ENCODE data around the gene ALDH1A1.

Gene ALDH1A1

DNA sequence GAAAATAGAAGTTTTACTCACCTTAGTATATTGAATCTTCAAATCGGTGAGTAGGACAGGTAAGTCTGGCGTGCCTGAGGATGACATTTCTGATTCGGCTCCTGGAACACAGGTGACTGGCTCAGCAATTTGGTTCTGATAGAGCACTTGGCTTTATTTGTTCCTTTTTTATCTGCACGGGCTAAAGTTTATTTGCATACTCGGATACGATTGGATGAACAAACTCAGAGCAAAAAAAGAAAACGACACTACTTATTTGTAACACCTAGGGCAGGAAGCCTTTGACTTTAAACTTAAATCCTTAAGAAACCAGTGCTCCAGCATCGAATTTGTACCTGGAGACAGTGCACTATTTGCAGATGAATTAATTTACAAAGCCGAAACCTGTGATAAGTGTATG is at the start of gene ALDH1A1:
TSS of gene ALDH1A1 (minus strand) at position 140 of the 400 bp plus-strand sequence. CDS start at position 87, 53 bp downstream.
- DNase-seq, result no peak

DNA sequence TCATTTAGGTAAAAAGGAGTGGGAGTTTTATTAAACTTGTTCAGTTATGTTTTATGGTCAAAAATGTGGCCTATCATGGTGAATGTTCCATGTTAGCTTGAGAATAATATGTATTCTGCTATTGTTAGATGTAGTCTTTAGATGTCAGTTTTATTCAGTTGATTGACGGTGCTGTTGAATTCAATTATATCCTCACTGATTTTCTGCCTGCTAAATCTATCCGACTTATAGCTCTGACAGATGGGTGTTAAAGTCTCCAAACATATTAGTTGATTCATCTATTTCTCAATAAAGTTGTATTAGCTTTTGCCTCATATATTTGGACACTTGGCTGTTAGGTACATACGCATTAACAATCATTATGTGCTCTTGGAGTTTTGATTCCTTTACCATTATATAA is 49.0 kb upstream of the ALDH1A1 start:
- no peak for DNase-seq

DNA sequence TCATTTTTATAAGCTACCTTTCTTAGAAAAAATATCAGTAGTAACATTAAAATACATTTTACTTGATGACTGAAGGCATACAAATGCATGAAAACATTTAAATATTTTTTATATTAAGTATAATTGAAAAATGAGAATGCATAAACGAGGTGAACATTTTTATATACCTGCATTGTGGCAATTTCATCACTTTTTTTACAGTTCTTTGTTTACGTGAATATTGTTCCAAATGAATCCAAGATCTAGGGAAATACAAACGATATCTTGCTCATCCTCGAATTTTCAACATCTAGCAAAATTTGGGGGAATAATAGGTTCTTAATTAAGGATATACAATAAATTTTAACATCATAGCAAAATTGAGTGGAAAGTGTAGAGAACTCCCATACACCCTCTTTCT is 45.5 kb upstream of the ALDH1A1 start:
- DNase-seq, result no peak

DNA sequence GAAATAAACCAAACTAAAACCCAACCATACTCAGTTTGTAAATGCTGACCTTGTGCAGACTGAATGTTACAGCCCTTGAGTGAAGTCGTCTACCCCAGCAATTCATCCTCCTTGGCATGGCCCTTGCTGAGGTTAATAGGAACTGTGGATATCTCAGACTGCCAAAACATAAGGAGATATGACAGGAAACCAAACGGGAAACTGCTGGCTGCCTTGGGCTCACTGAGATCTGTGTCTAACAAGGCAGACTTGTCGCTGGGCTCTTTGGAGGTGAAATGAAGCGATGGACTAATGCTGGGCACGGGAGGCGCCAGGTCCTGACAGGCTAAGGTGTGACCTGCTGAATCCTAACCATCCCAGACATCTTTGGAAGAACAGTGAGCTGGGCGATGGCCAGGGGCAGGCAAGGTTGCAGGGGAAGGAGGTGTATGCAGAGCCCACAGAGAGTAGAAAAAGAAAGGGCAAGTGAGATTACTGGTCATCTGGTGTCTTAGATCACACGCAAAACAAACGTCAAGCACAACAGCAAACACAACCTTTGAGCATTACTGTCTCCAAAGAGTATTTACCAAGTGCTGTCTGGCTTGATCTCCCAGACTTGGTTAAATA is 44.6 kb upstream of the ALDH1A1 start:
- DNase-seq, result no peak

DNA sequence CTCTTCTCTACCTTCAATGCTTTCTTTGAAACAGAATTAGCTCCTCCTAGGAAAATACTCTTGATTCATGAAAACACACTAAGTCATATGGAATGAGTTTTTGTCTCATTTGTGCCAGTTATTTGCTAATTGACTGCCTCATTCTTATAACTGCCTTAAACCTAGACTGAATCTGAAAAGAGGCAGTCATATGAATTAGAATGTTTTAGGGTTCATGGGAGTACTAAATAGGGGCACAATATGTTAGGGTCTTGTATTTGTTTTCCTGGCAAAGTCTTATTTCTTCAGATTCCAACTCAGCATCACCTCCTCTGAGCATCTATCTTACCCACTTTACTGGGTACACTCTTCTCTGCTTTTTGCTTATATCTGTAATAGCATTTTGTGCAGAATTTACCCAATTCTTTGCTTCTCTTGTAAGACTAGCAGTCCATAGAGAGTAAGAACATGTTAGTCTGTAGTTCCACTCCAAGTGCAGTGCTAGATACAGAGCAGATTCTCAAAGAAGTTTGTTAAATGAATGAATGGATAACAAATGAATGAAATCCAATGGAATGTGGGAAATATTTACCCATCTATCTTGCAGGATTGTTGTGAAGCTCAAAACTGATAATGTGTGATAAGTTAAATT is 43.9 kb upstream of the ALDH1A1 start:
- DNase-seq, result no peak

DNA sequence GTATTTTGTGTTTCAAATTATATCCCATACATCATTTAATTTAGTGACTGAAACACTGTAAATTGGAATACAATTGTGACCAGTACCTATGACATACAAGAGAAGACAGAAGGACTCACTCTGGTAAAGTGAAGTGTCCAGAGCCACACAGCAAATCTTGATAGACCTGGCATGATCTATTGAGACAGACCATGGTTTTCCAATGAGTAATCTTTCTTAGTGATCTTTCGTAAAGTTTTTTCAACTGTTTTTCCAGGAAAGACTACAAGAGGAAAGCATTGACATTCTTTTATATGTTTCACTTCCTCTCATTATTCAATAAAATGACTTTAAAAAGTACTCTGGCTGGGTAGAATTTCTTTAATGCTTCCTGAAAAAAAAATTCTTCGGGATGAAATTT is 43.3 kb upstream of the ALDH1A1 start:
- no peak for DNase-seq

DNA sequence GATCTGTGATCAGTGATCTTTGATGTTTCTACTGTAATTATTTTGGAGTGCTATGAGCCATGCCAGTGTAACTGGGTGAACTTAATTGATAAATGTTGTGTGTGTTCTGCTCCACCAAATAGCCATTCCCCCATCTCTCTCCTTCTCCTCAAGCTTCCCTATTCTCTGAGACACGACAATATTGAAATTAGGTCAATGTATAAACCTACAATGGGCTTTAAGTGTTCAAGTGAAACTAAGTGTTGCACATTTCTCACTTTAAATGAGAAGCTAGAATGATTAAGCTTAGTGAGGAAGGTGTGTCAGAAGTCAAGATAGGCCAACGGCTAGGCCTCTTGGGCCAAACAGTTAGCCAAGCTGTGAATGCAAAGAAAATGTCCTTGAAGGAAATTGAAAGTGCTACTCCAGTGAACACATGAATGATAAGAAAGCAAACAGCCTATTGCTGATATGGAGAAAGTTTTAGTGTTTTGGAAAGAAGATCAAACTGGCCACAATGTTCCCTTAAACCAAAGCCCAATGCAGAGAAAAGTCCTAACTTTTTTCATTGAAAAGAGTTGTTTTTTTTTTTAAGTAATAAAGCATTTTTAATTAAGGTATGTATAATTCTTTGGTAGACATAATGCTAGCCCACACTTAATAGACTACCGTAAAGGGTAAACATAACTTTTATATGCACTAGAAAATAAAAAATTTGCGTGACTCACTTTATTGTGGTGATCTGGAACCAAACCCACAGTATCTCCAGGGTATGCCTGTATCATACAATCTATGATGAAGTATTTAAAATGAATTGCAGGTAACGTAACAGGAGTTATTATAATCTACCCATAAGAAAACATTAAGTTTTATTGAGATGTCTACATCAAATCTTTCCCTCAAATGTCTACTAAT is 42.5 kb upstream of the ALDH1A1 start:
- no peak for DNase-seq

DNA sequence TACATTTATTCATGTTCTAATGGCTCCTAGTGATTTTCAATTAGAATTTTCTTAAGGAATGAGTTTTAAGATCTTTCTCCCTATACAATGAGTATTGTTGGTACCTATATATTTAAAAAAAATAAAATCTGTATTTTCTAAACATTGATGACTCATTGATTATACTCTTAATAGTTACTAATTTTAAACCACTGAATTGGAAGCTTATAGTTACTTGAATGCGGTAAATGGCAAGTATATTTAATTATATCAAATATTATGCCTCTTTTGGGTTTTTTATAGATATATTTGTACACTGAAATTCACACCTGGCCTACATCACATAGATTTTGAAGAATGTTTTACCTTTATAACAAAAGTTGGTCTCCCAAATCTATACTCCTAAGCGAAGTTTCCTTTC is 38.9 kb upstream of the ALDH1A1 start:
- no peak for DNase-seq

DNA sequence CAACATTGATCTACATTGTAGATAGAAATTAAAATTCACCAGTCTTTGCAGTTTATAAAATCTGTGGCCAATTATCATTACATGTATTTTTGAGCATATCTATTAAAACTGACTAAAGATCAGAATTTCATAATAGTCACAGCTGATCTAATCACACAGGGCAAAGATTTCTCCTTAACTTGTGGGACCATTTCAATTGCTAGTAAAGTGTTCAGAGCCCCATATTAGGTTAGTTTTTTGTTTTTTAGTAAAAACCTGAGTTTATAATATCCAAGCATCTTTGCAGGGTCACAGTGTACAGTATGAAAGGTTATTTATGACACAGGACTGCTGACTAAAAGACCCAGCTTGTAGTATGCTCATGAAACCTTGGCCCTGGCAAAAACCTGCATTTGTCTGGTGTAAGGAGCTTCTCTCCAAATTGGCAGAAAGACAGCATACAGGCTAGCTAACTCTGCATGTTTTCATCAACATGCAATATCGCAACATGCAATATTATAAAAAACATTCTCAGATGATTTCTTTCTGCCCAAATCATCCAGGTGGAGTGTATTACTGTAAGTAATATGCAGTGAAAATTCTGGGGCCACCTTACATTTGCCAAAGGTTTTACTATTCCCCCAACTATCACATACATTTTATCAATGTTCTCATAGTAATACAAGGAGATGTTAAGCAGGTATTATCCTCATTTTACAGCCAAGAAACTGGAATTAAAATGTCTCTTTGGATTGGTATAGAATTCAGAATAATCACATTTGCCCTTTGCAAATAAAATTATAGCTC is 37.7 kb upstream of the ALDH1A1 start:
- no peak for DNase-seq

DNA sequence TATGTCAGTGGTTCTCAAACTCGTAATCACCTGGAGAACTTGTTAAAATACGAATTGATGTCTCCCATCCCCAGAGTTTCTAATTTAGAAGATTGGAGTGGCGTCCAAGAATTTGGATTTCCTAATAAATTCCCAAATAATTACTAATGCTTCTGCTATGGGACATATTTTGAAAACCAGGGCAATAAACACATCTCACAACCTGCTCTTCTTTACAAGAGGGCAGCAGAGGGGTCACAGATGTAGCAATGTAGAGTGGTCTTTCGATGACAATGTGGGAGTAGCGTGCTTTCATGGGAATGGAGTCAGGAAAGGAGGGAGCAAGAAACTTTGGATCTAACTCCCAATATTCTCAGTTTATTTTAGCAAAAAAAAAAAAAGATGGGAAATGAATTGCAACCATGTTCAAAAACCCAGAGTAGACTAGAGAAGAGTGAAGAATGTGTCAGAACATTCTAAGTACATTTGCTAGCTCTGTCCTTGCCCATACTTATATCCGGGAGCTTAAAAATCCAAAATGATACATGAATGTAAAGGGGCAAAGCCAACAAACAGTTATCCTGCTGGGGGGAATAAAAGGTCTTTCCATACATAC is 33.8 kb upstream of the ALDH1A1 start:
- no peak for DNase-seq

DNA sequence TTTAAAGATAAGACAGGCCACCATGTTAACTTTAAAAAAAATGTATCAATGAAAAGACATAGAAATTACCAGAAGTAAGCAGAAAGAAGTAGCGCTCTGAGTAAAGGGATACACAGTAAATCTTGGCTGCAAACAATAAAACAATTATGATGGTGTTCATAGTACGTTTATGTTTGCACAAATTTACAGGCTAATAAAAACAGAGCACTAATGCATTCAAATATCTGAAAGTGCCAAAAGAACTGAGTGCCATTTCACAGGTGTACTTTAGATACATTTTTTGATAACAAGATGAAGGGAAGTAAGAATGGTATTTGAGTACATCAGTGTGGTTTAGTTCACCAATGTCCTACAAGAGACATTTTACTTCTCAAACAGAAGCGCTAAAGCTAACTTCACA is 32.9 kb upstream of the ALDH1A1 start:
- no peak for DNase-seq

DNA sequence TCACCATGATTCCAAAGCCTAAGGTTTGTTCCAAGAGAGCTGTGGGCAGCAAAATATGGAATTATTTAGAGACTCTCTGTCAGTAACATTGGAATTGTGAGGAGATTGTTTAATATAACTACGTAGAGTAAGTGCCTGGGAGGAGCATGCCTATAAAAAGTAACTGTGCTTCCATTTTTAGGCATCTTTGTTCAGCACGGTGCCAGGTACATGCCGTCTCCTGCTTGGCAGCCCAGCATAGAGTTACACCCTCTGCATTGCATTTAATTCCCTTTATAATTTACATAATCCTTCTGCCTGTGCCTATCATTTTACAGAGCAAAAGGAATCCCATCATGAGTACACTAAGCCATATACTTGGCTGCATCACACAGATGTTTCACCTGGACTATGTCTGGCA is 32.1 kb upstream of the ALDH1A1 start:
- DNase-seq, result no peak

DNA sequence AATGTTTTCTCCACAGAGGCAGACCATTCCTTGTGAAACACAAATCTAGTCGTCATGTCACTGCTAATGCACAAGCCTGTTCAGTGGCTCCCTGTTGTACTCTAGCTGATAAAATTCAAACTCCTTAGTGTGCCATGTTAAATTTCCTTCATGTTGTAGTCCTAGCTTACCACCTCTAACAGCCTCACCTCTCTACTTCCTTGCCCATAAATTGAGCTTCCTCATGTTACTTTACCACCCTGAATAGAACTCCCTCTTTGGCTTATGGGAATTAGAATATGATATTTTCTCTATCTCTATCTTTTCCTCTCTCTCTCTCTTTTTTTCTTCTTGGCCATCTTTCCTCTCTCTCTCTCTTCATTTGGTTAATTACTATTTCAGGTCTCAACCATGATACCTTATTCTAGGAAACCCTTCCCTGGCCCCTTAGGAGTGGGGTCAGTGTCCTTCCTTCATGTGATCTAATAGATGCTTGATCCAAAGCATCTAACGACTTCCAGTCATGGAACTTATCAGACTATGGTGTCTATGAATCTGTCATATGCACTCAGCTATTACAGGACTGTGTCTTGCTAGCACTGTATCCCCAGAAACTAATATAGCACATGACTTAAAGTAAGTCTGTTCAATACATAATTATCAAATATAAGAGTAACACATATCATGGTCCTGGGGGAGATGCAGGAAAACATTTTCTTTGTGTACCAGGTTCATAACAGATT is 31.5 kb upstream of the ALDH1A1 start:
- no peak for DNase-seq

DNA sequence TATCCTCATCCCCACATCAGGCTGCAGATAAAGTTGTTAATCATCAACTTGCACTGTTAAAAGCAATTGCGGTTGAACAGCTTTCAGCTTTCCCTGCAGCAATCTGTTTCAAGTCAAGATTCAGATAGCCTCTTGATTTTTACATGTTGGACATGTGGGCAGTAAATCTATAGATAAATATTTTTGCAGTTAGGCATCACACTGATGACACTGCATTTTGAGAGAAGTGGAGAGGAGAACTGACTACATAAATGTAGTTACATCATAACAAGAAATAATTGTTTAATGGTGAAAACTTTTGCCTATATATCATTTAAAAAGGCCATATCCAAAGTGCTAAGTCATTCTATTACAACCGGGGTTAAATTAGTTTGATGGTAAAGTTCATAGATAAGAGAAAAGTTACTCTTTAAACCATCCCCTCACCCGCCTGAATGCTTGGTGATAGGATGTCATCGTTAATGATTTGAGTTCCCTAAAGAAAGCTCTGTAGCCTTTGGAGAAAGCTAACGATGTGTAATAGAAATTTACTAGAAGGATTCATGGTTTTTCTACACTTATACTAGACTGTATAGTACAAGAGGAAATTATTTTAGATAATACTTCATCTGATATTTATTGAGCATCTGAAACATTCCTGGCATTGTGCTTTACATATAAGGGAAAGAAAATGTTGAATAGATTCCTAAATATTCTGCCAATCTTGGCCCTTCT is 30.8 kb upstream of the ALDH1A1 start:
- no peak for DNase-seq

DNA sequence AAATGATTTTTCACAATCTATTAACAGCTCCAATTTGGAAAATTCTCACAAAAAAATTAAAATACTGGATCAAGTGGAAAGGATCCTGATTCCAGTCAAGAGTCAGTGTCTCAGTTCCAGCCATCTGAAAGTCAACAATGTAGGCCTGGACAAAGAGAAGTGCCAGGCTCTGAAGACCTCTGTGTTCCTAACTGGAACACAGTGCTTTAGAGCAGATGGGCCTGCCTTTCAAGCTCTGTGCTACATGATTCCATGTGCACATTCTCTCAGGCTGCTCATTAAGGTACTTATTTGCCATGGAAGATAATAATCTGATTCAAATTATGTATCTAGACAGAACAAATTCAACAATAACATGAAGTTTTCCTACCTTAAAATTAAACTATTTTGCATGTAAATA is 30.2 kb upstream of the ALDH1A1 start:
- DNase-seq, result no peak

DNA sequence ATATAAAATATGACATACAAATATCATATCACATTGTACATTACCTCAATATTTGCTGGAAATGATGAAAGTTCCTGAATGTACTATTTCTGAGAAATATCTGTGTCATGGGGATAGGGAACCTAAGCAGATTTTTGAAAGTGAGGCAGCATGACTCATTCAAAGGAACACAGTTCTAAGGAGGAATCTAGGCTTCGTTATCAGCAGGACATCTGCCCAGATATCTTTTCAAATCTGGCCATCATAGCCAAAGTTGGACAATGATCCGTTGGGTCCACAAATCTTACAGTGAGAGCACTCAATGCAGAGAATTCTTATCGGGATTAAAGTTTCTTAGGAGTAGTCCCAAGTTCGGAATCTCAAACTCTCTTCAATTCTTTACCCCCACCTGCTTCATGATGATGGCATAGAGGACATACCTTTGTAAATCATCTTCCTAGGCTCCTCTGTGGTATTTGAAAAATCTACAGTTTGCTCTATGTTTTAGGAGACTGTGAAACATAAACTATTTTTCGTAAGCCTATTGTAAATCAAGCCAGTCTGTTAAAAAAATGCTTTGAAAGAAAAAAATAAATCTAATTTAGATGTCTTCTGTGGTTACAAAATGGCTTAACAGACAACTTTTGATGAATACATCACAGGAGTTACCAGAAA is 29.4 kb upstream of the ALDH1A1 start:
- DNase-seq, result no peak

DNA sequence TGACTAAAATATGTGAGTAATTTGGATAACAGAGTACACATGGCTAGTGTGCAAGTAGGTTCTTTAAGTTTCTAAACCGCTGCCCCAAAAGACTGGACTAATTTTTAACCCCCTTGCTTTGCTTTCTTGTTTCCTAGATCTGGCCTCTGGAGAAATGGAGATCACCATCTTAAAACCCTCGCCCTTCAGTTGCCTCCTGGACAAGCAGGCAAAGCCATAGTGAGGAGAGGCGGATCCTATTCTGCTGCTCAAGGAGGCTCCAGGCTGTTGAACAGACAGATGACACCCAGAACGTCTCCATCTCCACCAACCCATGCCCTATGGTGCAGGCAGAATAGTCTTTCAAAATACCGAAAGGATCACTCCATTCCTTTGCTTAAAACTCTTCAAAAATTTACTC is 28.6 kb upstream of the ALDH1A1 start:
- DNase-seq, result no peak

DNA sequence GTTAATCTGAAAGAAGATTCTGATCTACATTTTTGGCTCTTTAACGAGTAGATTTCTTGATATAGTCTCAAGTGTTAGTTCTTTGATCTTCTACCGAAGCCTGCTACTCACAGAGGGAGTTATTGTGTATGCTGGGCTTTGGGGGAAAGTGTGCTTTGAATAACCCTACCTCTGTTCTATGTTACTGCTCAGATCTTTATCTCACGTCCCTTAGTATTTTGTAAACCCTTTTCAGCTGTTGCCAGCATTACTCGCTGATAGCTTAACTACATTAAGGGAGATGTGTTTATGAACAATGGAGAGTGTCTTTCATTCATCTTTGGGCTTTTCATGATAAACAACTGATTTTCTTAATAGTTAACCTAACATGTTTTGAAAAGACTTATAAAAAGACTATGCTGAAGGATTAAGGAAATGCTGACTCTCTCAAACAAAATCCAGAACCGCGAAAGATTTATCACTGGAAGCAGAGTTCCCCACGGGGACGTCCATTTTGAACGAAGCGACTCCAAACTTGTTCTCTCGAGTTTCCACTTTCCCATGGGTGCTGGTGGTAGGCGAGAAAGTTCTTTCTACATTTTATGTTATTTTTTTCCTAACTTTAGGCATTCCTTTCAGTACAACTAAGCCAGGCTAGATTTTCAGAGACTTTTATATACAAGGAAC is 27.9 kb upstream of the ALDH1A1 start:
- no peak for DNase-seq

DNA sequence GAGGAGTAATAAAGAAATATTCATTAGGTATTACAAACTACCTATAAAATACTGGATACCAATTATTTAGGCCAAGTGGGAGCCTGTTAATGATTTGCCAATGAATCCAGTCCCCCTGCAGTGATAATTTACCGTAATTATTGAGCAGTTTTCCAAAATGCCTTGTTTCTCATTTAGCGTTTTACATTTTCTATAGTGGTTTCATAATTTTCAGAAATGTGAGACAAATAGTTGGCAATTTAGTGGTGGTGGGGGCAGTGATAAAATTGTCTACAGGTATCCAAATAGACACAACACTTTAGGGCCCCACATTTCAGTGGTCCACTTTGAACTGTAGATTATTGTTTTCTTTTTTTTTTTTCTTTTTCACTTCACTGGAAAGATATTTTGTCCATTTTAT is 27.3 kb upstream of the ALDH1A1 start:
- DNase-seq, result no peak

DNA sequence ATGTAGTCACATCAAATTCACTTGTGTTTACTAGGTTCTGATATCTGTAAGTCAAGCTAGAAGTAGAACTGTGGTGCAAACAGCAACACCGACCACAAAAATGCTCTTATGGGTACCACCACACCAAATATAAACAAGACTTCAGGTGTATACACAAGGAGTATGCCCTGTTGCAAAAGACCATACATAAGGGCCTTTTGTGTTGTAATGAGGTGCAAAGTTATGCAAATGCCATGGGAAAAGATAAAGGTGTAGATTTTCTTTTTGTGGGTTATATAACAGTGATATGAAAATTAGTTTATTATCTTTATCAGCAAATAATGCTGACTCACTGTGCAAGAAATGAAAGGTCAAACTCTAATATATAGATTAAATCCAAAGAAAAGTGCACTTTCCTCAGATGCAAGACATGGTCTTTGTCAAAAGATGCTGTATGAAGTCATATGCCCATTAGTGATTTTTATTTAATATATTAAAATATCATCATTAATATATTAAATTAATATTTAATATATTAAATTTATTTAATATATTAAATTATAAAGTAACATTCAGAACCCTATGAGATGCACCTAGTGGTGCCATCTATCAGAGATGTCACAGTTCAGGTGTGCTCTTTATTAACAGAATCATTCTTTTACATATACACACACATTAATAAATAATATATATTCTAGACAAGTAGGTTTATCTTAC is 26.7 kb upstream of the ALDH1A1 start:
- no peak for DNase-seq
